IMR-90 (cell line): ENCODE results near the gene EPHA10.

Source experiments
- CEBPB ChIP-seq: IDR thresholded peaks from 2 replicates; pipeline ENCODE4 v1.6.1; 2012; ENCODE audit warnings: low read depth, low read length, improper control_type of control experiment
- FOS ChIP-seq: fragments of 150-350 bp; IDR thresholded peaks from 2 replicates; pipeline ENCODE4 v1.6.1; 2016; ENCODE audit warnings: low read depth, low read length
- MXI1 ChIP-seq: IDR thresholded peaks from 2 replicates; pipeline ENCODE4 v1.6.1; 2012; ENCODE audit warnings: low read depth, mild to moderate bottlenecking, low read length, moderate library complexity, borderline replicate concordance
- NFE2L2 ChIP-seq: fragments of 150-350 bp; IDR thresholded peaks from 2 replicates; pipeline ENCODE4 v1.6.1; 2016; ENCODE audit warnings: low read depth, mild to moderate bottlenecking, low read length
- POLR2A ChIP-seq: IDR thresholded peaks from 2 replicates; pipeline ENCODE4 v1.6.1; 2012; ENCODE audit warnings: mild to moderate bottlenecking, low read depth, low read length
- RAD21 ChIP-seq: IDR thresholded peaks from 2 replicates; pipeline ENCODE4 v1.6.1; 2012; ENCODE audit warnings: low read length, improper control_type of control experiment
- SMC3 ChIP-seq: fragments of 150-350 bp; IDR thresholded peaks from 2 replicates; pipeline ENCODE4 v1.6.1; 2016; ENCODE audit warnings: low read depth, mild to moderate bottlenecking, antibody characterized with exemption, low read length, moderate library complexity
- TF ChIP-seq, protein P1 (sequence below): conservative IDR thresholded peaks from 2 replicates; pipeline ENCODE4 v1.5.1; 2012; ENCODE audit warnings: mild to moderate bottlenecking, low read depth, low read length, improper control_type of control experiment

- TF ChIP-seq, protein P1, sequence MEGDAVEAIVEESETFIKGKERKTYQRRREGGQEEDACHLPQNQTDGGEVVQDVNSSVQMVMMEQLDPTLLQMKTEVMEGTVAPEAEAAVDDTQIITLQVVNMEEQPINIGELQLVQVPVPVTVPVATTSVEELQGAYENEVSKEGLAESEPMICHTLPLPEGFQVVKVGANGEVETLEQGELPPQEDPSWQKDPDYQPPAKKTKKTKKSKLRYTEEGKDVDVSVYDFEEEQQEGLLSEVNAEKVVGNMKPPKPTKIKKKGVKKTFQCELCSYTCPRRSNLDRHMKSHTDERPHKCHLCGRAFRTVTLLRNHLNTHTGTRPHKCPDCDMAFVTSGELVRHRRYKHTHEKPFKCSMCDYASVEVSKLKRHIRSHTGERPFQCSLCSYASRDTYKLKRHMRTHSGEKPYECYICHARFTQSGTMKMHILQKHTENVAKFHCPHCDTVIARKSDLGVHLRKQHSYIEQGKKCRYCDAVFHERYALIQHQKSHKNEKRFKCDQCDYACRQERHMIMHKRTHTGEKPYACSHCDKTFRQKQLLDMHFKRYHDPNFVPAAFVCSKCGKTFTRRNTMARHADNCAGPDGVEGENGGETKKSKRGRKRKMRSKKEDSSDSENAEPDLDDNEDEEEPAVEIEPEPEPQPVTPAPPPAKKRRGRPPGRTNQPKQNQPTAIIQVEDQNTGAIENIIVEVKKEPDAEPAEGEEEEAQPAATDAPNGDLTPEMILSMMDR, result no peak
- no peak for TF ChIP-seq SMC3
- no peak for TF ChIP-seq RAD21
- peak; percentile 91 for TF ChIP-seq CEBPB
- no peak for TF ChIP-seq MXI1
- TF ChIP-seq POLR2A, result no peak
- no peak for TF ChIP-seq NFE2L2
- no peak for TF ChIP-seq FOS
Observed at GRCh38 chr1:37691497-37692077, 73.3 kb downstream of the EPHA10 start.
